Measurements from ENCODE around the gene PAFAH1B2. TPM values are rescaled to one million over a fixed set of nuclear protein-coding genes. Genes with fewer than 3 reads are reported as not detected.
"Not testable (repeated sequence)": the region's sequence is repeated elsewhere in the genome, so short reads cannot be mapped to it uniquely, and the experiment has no call there.

Gene PAFAH1B2
- total RNA-seq, 4 donors from 2014 or later = 25.8 to 52.3 (median 35.2) TPM

GRCh38 chr11:117205211-117205818, 61.2 kb downstream of the PAFAH1B2 start:
- in situ Hi-C loops (cut with MboI; ENCODE audit: low sequenced_read_pairs in 4 of 4) (no loop called here), intact Hi-C loops (cut with DNase I; ENCODE audit: low total_unique reads) (no loop called here)
- no peak overlapping the region for H3K4me3 ChIP-seq
- peaks cover 22 to 25% of the 10 kb centered on the region in 2 donors for H3K4me1 ChIP-seq
- ATAC-seq (no peak), DNase-seq (no peak)
- H3K27me3 ChIP-seq = no peaks in the 10 kb centered on the region
- peaks cover 0 to 16% of the 10 kb centered on the region in 2 donors for H3K36me3 ChIP-seq
- no peak for TF ChIP-seq POLR2A (IDR thresholded peaks at IDR 0.05)
- TF ChIP-seq, protein P1, sequence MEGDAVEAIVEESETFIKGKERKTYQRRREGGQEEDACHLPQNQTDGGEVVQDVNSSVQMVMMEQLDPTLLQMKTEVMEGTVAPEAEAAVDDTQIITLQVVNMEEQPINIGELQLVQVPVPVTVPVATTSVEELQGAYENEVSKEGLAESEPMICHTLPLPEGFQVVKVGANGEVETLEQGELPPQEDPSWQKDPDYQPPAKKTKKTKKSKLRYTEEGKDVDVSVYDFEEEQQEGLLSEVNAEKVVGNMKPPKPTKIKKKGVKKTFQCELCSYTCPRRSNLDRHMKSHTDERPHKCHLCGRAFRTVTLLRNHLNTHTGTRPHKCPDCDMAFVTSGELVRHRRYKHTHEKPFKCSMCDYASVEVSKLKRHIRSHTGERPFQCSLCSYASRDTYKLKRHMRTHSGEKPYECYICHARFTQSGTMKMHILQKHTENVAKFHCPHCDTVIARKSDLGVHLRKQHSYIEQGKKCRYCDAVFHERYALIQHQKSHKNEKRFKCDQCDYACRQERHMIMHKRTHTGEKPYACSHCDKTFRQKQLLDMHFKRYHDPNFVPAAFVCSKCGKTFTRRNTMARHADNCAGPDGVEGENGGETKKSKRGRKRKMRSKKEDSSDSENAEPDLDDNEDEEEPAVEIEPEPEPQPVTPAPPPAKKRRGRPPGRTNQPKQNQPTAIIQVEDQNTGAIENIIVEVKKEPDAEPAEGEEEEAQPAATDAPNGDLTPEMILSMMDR (IDR thresholded peaks at IDR 0.05 in 4 of 5, conservative IDR thresholded peaks at IDR 0.05 in 1 of 5) = no peak
- peak overlapping the region in 2 of 4 donors; percentile 15 to 77 for H3K27ac ChIP-seq
- no peaks in the 10 kb centered on the region for H3K9me3 ChIP-seq

GRCh38 chr11:117206111-117206510, 62.0 kb downstream of the PAFAH1B2 start:
- H3K4me3 ChIP-seq; ATAC-seq; intact Hi-C loops (cut with DNase I; ENCODE audit: low total_unique reads); in situ Hi-C loops (cut with MboI; ENCODE audit: low sequenced_read_pairs in 4 of 4); H3K27me3 ChIP-seq; DNase-seq; H3K9me3 ChIP-seq; H3K27ac ChIP-seq: not testable (repeated sequence)
- Histone ChIP-seq H3K4me1 (peaks cover 20 to 25% of the 10 kb centered on the region in 2 donors), H3K36me3 (peaks cover 0 to 16% of the 10 kb centered on the region in 2 donors)

DNA sequence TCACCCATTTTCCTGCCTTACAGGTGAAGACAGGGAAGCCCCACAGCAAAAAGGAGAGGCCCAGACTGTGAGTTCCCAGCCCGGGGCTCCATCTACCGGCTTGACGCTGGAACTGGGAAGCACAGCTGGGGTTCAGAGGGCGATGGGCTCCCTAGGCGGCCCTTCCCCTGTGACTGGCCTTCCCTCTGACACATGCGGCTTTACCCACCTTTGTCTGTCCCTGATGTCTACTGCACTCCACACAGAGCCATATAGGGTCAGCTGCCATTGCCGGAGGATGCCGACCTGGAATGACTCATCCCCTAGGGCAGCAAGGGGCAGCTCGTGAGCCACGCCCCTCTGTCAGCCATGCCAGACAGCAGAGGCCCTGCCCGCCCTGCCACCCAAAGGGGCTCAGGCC, 62.8 kb downstream of the PAFAH1B2 start:
- in situ Hi-C loops (cut with MboI; ENCODE audit: low sequenced_read_pairs in 4 of 4); ATAC-seq; DNase-seq; H3K27me3 ChIP-seq; H3K27ac ChIP-seq; H3K4me3 ChIP-seq; intact Hi-C loops (cut with DNase I; ENCODE audit: low total_unique reads); H3K9me3 ChIP-seq: not testable (repeated sequence)
- Histone ChIP-seq H3K36me3 (peaks cover 0 to 16% of the 10 kb centered on the region in 2 donors), H3K4me1 (peaks cover 13 to 20% of the 10 kb centered on the region in 2 donors)

DNA sequence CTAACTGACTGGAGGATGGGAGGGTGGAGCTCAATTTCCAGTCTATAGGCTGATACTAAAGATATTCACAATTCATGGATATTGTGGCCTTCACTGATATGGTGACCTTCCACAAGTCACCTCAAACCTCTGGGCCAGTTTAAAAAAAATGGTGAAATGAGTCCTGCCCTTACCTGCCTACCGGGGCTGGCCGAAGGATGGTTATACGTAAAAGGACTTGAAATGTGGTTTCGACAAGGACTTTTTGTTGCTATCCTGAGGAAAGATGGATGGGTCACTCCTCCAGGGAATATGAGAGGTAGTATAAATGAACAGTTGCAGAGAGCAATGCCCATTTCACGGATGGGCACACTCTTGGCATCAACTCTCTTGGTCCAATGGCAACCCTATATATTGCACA, 63.4 kb downstream of the PAFAH1B2 start:
- H3K4me3 ChIP-seq; intact Hi-C loops (cut with DNase I; ENCODE audit: low total_unique reads); H3K9me3 ChIP-seq; H3K27ac ChIP-seq; H3K27me3 ChIP-seq; in situ Hi-C loops (cut with MboI; ENCODE audit: low sequenced_read_pairs in 4 of 4); DNase-seq; ATAC-seq: not testable (repeated sequence)
- peaks cover 0 to 16% of the 10 kb centered on the region in 2 donors for H3K36me3 ChIP-seq
- peaks cover 7 to 14% of the 10 kb centered on the region in 2 donors for H3K4me1 ChIP-seq

DNA sequence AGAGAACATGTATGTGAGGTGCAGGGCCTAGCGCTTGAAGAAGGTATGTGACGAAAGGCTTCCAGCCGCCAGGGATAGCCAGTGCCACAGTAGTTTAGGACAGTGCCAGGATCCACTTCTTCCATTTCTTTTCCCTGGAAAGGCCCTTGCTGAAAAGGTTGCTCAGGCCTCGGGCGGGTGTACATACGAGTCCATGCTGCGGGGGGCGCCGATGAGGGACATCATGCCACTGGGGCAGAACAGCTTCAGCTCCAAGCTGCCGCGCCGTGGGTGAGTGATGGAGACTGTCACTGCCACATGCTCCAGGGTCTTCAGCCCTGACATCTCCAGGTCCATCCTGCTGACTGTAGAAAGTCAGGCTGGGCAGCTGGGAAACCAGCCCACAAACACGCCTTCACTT, 64.6 kb downstream of the PAFAH1B2 start:
- H3K9me3 ChIP-seq; H3K27me3 ChIP-seq; in situ Hi-C loops (cut with MboI; ENCODE audit: low sequenced_read_pairs in 4 of 4); H3K27ac ChIP-seq; H3K4me3 ChIP-seq; DNase-seq; ATAC-seq: not testable (repeated sequence)
- peaks cover 0 to 19% of the 10 kb centered on the region in 2 donors for H3K36me3 ChIP-seq
- peaks cover 7 to 14% of the 10 kb centered on the region in 2 donors for H3K4me1 ChIP-seq
- intact Hi-C loops (cut with DNase I; ENCODE audit: low total_unique reads) = loop anchor here (2.0 kb wide), 1 partner anchor 76 kb away; no protein-coding TSS in a partner anchor

- ATAC-seq; H3K27ac ChIP-seq; DNase-seq; H3K4me1 ChIP-seq; H3K9me3 ChIP-seq; in situ Hi-C loops (cut with MboI; ENCODE audit: low sequenced_read_pairs in 4 of 4); H3K4me3 ChIP-seq; H3K27me3 ChIP-seq: not testable (repeated sequence)
- H3K36me3 ChIP-seq = peaks cover 0 to 23% of the 10 kb centered on the region in 2 donors
- intact Hi-C loops (cut with DNase I; ENCODE audit: low total_unique reads) = loop anchor here (2.0 kb wide), 1 partner anchor 77 kb away; no protein-coding TSS in a partner anchor
Observed at GRCh38 chr11:117209351-117210125, 65.5 kb downstream of the PAFAH1B2 start.

DNA sequence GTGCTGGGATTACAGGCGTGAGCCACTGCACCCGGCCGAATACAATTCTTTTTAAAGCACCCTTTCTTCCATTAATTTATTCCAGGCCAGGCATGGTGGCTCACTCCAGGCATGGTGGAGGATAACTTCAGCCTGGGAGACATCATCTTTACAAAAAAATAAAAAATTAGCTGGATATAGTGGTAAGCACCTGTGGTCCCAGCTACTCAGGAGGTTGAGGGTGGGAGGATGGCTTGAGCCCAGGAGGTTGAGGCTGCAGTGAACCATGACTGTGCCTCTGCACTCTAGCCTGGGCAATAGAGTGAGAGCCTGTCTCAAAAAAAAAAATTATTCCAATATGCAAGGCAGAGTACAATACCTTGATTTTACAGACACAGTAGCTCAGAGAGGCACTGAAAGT, 66.5 kb downstream of the PAFAH1B2 start:
- in situ Hi-C loops (cut with MboI; ENCODE audit: low sequenced_read_pairs in 4 of 4) = no loop called here
- H3K4me1 ChIP-seq = no peaks in the 10 kb centered on the region
- DNase-seq = no peak
- no peaks in the 10 kb centered on the region for H3K27me3 ChIP-seq
- intact Hi-C loops (cut with DNase I; ENCODE audit: low total_unique reads) = no loop called here
- peaks cover 0 to 22% of the 10 kb centered on the region in 2 donors for H3K36me3 ChIP-seq
- no peaks in the 10 kb centered on the region for H3K9me3 ChIP-seq
- TF ChIP-seq, protein P1 (IDR thresholded peaks at IDR 0.05 in 4 of 5, conservative IDR thresholded peaks at IDR 0.05 in 1 of 5) = no peak
- TF ChIP-seq POLR2A (IDR thresholded peaks at IDR 0.05) = no peak
- no peak for ATAC-seq
- H3K4me3 ChIP-seq = no peak overlapping the region
- H3K27ac ChIP-seq = no peak overlapping the region
